ENCODE measurements around the gene PNPLA2.

The PNPLA2 gene

DNA sequence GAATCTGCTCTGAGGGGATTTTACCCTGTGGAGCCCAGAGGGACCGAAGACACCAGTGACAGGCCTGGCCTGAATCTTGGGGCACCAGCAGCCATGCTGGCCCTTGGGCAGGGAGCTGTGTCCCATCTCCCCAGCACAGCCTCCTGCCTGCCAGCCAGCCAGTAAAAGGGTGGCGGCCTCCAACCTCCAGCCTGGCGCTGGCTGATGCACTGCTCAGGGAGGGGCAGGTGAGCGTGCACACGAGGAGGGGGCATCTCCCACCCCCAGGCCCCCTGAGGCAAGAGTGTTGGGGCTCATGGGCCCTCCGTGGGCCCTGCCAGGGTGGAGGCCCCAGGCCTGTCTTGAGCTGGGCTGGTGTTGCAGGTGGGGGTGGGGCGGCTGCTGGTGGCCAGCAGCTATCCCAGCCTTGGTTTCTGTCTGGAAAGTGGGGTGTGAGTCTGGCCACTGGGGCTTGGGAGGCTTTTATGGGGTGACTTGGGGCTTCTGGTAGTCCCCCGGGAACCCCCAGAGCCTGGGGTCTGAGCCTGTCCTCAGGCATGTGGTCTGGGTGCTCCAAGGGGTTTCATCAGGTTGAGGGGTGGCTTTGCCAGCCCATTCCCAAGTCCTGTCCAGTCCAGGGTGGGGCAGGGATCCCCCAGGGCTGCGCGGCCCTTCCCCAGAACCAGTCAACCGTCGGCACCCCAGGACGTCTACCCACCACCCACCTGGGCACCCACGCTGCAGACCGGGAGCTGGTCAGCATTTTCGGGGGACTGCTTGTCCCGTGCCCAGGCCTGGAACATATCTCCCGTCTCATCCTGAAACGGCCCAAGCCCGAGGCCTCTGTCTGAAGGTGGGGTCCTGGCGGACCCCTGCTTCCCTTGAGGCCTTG, 41.8 kb downstream of the PNPLA2 start:
- no peak for DNase-seq (ENCODE audit: low read depth)

GRCh38 chr11:861105-861479, 42.4 kb downstream of the PNPLA2 start:
- no peak for DNase-seq (ENCODE audit: low read depth)

GRCh38 chr11:862081-862661, 43.5 kb downstream of the PNPLA2 start:
- DNase-seq (ENCODE audit: low read depth), result no peak

DNA sequence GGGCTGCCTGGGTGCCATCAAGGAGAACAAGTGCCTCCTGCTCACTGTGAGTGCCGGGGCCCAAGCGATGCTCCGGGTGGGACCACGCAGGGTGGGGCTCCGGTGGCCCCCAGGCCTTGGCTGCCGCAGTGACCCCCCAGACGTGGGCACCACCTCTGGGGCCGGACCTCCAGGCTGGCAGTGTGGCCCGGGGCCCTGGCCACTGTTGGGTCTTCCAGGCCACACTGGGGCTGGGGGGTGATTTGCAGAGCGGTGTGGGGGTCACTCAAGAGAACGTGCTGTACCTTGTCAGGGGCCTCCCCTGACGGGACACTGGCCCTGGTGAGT, 43.9 kb downstream of the PNPLA2 start:
- no peak for DNase-seq (ENCODE audit: low read depth)

DNA sequence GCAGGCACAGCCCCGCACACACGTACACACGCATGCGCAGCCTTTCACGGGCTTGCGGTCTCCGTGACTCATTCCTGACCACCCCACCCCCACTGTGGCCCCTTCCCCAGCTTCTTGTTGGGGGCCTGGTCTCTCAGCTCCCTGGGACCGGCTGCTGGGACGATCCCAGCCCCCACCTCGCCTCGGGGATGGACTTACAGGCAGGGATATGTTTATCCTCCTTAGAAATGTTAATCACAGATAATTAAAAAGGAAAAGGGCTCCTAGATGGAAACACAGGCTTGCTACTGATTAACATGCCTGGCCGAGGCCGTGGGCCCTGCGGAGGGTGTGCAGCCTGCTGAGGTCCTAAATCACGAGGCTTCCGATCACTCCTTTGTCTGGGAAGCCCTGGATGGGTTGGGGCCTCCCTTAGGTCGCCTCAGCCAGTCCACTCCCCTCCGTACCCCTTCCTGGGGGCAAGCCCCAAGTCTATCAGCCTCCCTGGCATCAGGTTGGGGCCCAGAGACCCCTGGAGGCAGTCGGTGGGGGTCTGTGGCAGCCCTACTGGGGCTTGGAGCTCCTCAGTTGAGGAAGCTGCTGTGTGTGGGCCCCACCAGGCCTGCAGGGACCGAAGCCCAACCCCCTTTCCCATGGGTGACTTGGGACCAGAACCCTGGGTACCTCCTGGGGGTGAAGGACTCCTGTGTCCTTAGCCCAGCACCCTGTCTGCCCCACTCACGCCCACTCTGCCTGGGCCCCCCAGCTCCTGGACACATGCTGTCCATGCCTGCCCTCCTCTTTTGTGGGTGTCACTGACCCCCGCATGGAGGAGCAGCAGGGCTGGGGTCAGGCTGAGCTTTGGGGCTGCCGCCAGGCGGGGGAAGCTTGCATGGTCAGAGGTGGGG, 44.6 kb downstream of the PNPLA2 start:
- DNase-seq (ENCODE audit: low read depth), result no peak

DNA sequence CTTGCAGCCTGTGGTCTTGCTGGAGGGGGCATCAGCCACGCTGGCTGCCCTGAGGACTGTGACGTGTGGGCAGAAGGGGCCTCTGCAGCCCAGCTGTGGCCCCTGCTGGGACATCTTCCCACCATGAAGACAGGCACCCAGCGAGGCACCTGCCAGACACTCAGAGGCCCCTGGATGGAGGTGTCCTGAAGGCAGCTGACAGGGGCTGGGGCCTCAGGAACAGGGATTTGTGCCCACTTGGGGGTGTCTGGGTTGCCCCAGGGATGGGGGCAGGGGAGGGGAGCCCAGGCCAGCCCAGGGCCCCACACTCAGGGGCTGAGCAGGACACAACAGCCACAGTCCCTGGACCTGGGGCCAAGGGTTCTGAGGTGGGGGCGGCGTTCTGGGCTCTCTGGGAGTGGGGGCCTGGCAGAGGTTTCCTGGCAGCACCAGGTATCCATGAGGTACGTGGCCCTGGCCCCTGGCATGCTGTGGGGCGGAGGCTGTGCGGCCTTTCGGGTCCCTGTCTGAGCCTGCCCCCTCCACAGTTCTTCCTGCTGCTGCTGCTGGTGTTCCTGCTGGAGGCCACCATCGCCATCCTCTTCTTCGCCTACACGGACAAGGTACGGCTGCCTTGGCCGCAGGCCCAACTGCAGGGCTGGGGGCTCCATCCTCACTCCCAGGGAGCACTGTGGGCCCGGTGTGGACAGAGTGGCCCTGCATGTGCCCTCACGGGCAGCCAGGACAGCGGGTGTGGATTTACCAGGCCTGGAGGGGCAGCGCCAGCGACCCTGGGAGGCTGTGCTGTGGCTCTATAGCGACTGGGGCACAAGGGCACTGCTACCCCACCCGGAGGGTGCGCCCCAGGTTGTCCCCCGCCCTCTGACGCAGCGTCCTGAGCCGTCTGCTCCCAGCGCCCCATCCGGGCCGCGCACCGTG, 45.5 kb downstream of the PNPLA2 start:
- no peak for DNase-seq (ENCODE audit: low read depth)

DNA sequence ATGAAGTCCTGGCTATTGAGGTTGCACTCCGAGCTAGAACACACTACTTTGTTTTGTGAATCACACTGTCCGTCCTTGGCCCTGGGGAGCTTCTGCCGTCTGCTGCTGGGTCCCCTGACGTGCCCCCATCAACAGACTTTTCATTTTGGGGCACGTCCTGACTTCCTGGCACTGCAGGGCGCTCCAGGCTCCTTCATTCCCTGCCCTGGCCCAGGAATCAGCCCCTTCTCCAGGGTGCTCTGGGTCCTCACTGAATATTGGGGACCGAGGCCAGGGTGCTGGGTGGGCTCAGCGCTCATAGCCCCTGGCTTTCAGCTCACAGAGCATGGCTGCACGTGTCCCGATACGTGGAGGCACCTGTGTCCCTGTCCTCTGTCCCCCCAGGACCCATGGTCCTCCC, 46.2 kb downstream of the PNPLA2 start:
- DNase-seq (ENCODE audit: low read depth), result no peak

- DNase-seq (ENCODE audit: low read depth), result no peak
Observed at GRCh38 chr11:865462-866430, 47.0 kb downstream of the PNPLA2 start.

GRCh38 chr11:866481-866880, 47.8 kb downstream of the PNPLA2 start:
- no peak for DNase-seq (ENCODE audit: low read depth)

GRCh38 chr11:867856-868358, 49.2 kb downstream of the PNPLA2 start:
- no peak for DNase-seq (ENCODE audit: low read depth)

DNA sequence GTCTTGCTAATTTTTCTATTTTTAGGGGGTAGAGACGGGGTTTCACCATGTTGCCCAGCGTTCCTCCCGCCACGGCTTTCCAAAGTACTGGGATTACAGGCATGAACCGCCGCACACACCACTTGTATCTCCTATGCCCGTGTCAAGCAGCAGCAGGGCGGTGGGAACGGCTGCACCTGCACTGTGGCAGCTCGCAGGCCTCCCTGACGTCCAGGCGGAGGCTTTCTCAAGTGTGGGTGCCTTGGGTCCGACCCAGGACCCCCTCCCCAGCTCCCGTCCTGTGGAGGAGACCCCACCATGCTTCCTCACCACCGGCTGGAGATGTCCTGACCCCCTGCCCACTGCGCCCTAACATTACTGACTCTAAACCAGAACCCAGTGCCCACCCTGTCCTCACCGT, 49.7 kb downstream of the PNPLA2 start:
- DNase-seq (ENCODE audit: low read depth), result no peak

DNA sequence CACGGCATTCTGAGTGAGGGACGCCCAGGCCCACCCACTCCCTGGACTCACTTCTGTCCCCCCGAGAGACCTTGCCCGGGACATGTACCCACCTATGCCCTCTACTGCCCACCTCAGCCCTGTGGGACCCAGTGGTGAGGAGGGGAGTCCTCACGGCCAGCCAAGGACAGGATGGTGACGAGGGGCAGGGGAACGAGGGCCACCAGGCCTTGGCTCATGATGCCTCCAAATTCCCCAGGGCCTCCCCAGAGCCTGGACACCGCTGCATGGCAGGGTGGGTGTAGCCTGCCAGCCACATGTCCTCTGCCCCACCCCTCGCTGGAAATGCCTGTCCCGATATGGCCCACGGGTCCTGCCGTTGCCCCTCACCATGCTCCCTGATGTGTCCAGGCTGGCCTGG, 50.1 kb downstream of the PNPLA2 start:
- DNase-seq (ENCODE audit: low read depth), result no peak

- DNase-seq (ENCODE audit: low read depth), result no peak
Observed at GRCh38 chr11:869399-870126, 50.8 kb downstream of the PNPLA2 start.

DNA sequence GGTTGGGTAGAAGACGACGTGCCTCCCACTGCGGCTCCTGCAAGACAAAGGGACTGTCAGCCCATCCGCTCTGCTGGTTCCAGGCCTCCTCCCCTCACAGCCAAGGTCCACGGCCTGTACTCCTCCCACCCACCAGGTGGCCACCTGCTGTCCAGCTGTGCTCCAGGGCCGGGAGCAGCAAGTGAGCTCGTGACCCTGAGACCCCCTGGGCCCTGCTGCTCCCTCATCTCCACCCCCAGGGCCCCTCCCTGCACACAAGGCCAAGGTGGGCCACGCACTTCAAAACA, 51.4 kb downstream of the PNPLA2 start:
- no peak for DNase-seq (ENCODE audit: low read depth)

DNA sequence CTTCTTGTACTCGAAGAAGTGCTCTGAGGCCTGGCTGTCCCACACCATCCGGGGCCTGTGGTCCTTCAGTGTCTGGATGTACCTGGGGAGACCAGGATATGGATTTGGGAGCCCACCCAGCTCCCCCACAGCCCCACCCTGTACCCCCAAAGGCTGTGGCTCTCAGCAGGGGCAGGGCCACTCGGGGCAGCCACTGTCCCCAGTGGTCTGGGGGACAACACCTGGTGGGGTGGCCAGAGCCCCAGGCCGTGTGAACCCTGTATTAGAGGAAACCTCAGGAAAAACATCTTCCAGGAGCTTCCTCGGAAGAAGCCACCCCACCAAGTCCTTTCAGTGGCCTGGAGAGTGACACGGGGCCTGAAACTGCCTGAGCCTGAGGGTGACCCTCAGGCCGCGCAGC, 51.7 kb downstream of the PNPLA2 start:
- DNase-seq (ENCODE audit: low read depth), result no peak

DNA sequence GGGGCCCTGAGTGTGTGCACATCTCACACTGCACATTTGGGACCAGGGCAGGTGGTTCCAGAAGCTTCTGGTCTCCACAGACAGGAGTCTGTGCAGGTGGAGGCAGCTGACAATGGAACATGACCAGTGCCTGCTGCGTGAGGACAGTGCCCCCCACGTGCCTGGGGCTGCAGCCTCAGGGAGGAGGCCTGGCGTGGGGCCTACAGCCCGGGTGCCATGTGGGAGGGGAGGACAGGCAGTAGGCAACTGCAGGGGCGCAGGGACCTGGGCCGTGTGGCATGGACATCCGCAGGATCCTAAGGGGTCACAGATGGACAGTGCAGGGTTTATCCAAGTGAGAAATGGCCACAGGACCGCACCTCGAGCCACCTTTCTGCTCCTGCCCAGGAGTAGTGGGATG, 52.8 kb downstream of the PNPLA2 start:
- no peak for DNase-seq (ENCODE audit: low read depth)

GRCh38 chr11:872799-873198, 54.1 kb downstream of the PNPLA2 start:
- DNase-seq (ENCODE audit: low read depth), result no peak

DNA sequence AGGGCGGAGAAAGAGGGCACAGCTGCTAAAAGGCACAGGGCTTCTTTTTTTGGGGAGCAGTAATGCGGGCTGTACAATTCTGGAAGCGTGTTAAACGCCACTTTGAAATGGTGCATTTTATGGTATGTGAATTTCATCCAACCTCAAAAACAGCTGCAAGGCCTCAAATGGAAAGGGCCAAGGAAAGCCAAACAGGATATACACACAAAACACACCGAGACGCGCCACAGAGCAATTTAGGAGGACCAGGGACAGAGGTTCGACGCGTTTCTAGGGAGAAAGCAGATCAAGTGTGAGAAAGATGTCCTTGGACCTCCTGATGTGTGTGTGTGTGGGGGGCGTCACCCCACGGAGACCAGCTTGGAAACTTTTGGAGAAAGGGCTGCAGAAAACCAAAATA, 55.0 kb downstream of the PNPLA2 start:
- DNase-seq (ENCODE audit: low read depth), result no peak

Measured in stromal cell of bone marrow (primary cell).